Upper lobe of right lung (tissue), 1 donor: ENCODE results near the gene ITGA6. TPM values are rescaled to one million over a fixed set of nuclear protein-coding genes. Genes with fewer than 3 reads are reported as not detected.

ENCODE experiments used
- ATAC-seq: fragments of 200-7000 bp; cut with Tn5 transposase; one replicate; pipeline ENCODE4 v1.9.1; 2020; ENCODE audit warnings: mild to moderate bottlenecking, moderate library complexity
- DNase-seq: peaks from one replicate; pipeline ENCODE4 v3.0.0-alpha.2; 2020
- H3K27ac ChIP-seq: fragments of 200-600 bp; one replicate; pipeline ENCODE4 v1.8.0; 2022
- H3K27me3 ChIP-seq: fragments of 200-600 bp; one replicate; pipeline ENCODE4 v1.8.0; 2022; ENCODE audit warnings: mild to moderate bottlenecking
- H3K36me3 ChIP-seq: fragments of 200-600 bp; one replicate; pipeline ENCODE4 v1.8.0; 2022
- H3K4me1 ChIP-seq: fragments of 200-600 bp; one replicate; pipeline ENCODE4 v1.8.0; 2022
- H3K4me3 ChIP-seq: fragments of 200-600 bp; one replicate; pipeline ENCODE4 v1.8.0; 2022; ENCODE audit warnings: mild to moderate bottlenecking
- H3K9me3 ChIP-seq: fragments of 200-600 bp; one replicate; pipeline ENCODE4 v1.8.0; 2022
- CTCF ChIP-seq: fragments of 200-600 bp; IDR thresholded peaks from one replicate; pipeline ENCODE4 v1.8.0; 2022; ENCODE audit warnings: antibody characterized with exemption
- intact Hi-C: fragments of 100-400 bp; cut with DNase I; formaldehyde crosslinking; loops from one replicate; pipeline ENCODE4 v1.11.0; 2022
- total RNA-seq: library from RNA; stranded (reverse); fragmentation: NEBNext Ultra II Directional; extraction: Animal tissue kit (Norgen Biotek cat#: 25700); gene quantifications from one replicate; pipeline ENCODE4 v1.2.1, GENCODE V29; 2021
- donor health status: DM: no; HTN: yes; CAD: no; lungs with severe emphysema.

Gene ITGA6
- total RNA-seq, 1 donor from 2014 or later: 73.0 TPM

DNA sequence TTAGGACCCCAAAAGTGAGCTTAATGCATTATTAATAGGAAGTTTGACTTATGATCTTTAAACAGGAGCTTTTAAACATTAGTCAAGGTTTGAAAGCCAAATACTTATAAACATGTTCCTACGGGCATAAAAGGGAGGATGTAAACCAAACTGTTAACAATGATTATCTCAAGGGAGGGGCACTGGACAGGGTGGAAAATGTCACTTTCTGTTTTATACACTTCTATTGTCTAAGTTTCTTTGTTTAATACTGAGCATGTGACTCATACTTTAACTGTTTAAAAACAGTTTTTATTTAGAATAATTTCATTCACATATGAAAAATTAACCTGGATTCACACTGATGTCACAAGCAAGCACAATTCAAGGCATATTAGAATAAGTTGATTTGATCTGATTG is 18.3 kb upstream of the ITGA6 start:
- TF ChIP-seq CTCF: no peak
- Histone ChIP-seq H3K36me3 (no peaks in the 10 kb centered on the region), H3K9me3 (no peaks in the 10 kb centered on the region), H3K4me1 (no peaks in the 10 kb centered on the region), H3K4me3 (no peak overlapping the region), H3K27me3 (no peaks in the 10 kb centered on the region), H3K27ac (peak overlapping the region; percentile 43)
- ATAC-seq: no peak
- no peak for DNase-seq
- intact Hi-C loops: no loop called here

DNA sequence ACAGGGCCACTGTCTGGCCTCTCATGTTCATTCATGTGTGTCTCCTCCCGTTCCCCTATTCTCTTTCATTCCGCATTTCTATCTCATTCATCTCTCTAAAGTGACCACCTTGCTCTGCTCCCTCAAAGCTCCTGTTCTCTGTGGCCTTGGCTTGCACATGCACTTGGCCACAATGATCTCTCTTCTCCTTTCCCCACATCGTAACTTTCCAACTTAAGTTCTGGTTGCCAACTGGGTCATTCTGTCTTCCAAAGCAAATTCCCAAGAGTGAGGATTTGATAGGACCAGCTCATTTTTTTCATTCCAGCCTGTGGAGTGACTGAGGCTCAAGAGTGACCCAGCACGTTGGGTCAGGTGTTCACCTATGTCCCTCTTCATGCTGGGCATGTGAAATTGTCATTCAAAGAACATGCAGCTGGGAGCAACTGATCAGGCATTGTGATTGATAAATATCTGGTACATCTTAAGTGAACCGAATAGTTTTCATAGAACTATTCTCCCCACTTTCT is 14.3 kb upstream of the ITGA6 start:
- intact Hi-C loops: no loop called here
- ATAC-seq: no peak
- Histone ChIP-seq H3K27me3 (no peaks in the 10 kb centered on the region), H3K4me1 (no peaks in the 10 kb centered on the region), H3K9me3 (no peaks in the 10 kb centered on the region), H3K36me3 (no peaks in the 10 kb centered on the region), H3K4me3 (no peak overlapping the region), H3K27ac (no peak overlapping the region)
- no peak for TF ChIP-seq CTCF
- DNase-seq: no peak

GRCh38 chr2:172415157-172415864 is 12.1 kb upstream of the ITGA6 start:
- Histone ChIP-seq H3K27ac (no peak overlapping the region), H3K9me3 (no peaks in the 10 kb centered on the region), H3K36me3 (no peaks in the 10 kb centered on the region), H3K4me3 (no peak overlapping the region), H3K27me3 (no peaks in the 10 kb centered on the region), H3K4me1 (no peaks in the 10 kb centered on the region)
- ATAC-seq (no peak), DNase-seq (no peak)
- intact Hi-C loops: no loop called here
- no peak for TF ChIP-seq CTCF

GRCh38 chr2:172415865-172416183 is 11.6 kb upstream of the ITGA6 start:
- Histone ChIP-seq H3K27me3 (no peaks in the 10 kb centered on the region), H3K4me1 (no peaks in the 10 kb centered on the region), H3K4me3 (no peak overlapping the region), H3K9me3 (no peaks in the 10 kb centered on the region), H3K36me3 (no peaks in the 10 kb centered on the region), H3K27ac (no peak overlapping the region)
- intact Hi-C loops: no loop called here
- ATAC-seq (no peak), DNase-seq (no peak)
- no peak for TF ChIP-seq CTCF

DNA sequence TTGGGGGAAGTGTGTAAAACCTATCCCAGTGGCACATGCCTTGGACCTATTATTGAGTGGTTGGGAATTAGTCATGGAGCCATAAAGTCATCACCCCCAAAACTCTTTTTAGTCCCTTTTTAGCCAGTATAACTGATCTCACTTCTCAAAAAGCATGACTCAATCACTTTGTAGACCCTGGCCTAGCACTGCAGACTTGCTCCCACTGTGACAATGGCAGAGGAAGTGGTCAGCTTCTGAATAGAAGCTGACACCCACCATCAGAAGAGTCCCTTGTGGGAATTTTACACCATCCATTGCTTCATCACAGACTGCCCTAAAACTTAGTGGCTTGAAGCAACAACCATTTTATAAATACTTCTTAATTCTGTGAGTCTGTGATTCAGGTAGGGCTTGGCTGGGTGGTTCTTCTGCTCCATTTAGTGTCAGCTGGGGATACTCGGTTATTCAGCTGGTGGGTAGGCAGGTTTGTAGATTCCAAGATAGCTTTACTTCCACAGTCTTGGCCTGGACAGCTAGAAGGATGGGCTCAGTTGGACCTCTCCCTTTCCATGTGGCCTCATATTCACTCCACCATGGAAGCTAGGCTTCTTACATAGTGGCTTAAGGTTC is 10.8 kb upstream of the ITGA6 start:
- DNase-seq (no peak), ATAC-seq (no peak)
- TF ChIP-seq CTCF: no peak
- intact Hi-C loops: no loop called here
- Histone ChIP-seq H3K4me1 (no peaks in the 10 kb centered on the region), H3K9me3 (no peaks in the 10 kb centered on the region), H3K27ac (no peak overlapping the region), H3K4me3 (no peak overlapping the region), H3K36me3 (no peaks in the 10 kb centered on the region), H3K27me3 (no peaks in the 10 kb centered on the region)
